GM21717 (cell line): ENCODE measurements around the gene ATG9A.

ENCODE experiments used
- ATAC-seq: cut with Tn5 transposase; IDR thresholded peaks from one replicate; pipeline ENCODE4 v1.9.1; 2021; ENCODE audit warnings: mild to moderate bottlenecking, moderate library complexity; ENCODE audit not compliant: unreplicated experiment

Gene ATG9A

GRCh38 chr2:219223831-219224610, 5.4 kb downstream of the ATG9A start:
- no peak for ATAC-seq

- ATAC-seq = no peak
Observed at GRCh38 chr2:219221957-219222518, 7.4 kb downstream of the ATG9A start.

- no peak for ATAC-seq
Observed at GRCh38 chr2:219220652-219221402, 8.6 kb downstream of the ATG9A start.

- ATAC-seq = no peak
Observed at GRCh38 chr2:219219784-219220532, 9.5 kb downstream of the ATG9A start.

GRCh38 chr2:219218732-219219701, 10.4 kb downstream of the ATG9A start, which contains the start of gene ABCB6:
ABCB6 (minus strand) TSS chr2:219218958; CDS start chr2:219218673, 285 bp downstream.
- peak; percentile 78 for ATAC-seq

- ATAC-seq = peak; percentile 20
Observed at GRCh38 chr2:219218217-219218731, 11.2 kb downstream of the ATG9A start.

GRCh38 chr2:219216535-219216915, 12.9 kb downstream of the ATG9A start:
- no peak for ATAC-seq

- no peak for ATAC-seq
Observed at GRCh38 chr2:219215871-219216534, 13.4 kb downstream of the ATG9A start.

- ATAC-seq = no peak
Observed at GRCh38 chr2:219214786-219215185, 14.7 kb downstream of the ATG9A start.

- no peak for ATAC-seq
Observed at GRCh38 chr2:219214141-219214540, 15.3 kb downstream of the ATG9A start.

GRCh38 chr2:219213486-219214071, 15.9 kb downstream of the ATG9A start:
- ATAC-seq = no peak

- no peak for ATAC-seq
Observed at GRCh38 chr2:219213026-219213415, 16.4 kb downstream of the ATG9A start.

- no peak for ATAC-seq
Observed at GRCh38 chr2:219210886-219211362, 18.5 kb downstream of the ATG9A start.

- no peak for ATAC-seq
Observed at GRCh38 chr2:219210196-219210885, 19.1 kb downstream of the ATG9A start.

GRCh38 chr2:219209236-219210195, 19.9 kb downstream of the ATG9A start:
- ATAC-seq = no peak

GRCh38 chr2:219207884-219208740, 21.3 kb downstream of the ATG9A start:
- no peak for ATAC-seq
